Measurements from ENCODE around the gene CARNS1. TPM values are rescaled to one million over a fixed set of nuclear protein-coding genes. Genes with fewer than 3 reads are reported as not detected.
A peak's percentile ranks its signal among the peaks of the same experiment; 100 is the strongest.

CARNS1 gene
- total and polyA plus RNA-seq, 2 of the 13 experiments (the other 11 are each of a cell fraction or from before 2014, with no cell fraction given) = not detected

DNA sequence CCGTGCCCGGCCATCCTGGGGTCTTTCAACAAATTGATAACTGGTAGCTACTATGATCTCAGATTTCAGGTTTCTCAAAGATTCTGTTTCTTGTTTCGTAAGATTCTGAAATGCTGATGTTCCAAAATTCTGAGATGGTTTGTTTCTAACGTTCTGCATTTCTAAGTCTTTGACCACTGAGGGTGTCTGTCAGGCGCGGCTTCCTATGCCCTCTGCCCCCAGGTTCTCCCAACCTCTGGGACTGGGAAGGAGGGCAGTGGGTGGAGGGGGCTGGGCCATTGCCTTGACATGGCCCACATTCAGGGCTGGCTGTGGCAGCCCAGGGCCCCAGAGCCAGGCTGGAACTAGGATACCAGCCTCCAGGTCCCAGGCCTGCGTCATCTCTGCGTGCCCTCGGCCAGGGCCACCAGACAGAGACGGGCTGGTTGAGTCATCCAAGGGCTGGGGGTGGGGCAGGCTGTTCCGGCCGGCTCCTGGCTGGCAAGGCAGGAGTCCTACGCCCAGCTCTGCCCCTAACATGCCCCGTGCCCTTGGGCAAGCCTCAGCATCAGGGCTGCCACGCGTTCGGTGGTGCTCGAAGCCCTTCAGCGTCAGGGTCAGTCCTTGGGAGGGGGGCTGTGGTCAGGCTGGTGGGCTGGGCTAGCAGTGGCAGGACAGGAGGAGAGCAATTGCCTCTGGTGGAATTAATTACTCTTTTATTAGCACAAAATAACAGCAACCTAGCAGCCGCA lies 48.4 kb downstream of the CARNS1 start (continued):
- TF ChIP-seq ZNF18 (CRISPR knock-in tag; IDR thresholded peaks at IDR 0.05; ENCODE audit: insufficient replicate concordance) (peak; percentile 39), TRIM22 (IDR thresholded peaks at IDR 0.05) (no peak), MXD3 (CRISPR knock-in tag; IDR thresholded peaks at IDR 0.05) (peak; percentile 30; the same call in 1 of the 2 replicates), SIX4 (CRISPR knock-in tag; IDR thresholded peaks at IDR 0.05) (no peak), ZNF792 (CRISPR knock-in tag; IDR thresholded peaks at IDR 0.05) (no peak), ZNF180 (CRISPR knock-in tag; IDR thresholded peaks at IDR 0.05; ENCODE audit: borderline replicate concordance, low read depth) (no peak), ZNF446 (CRISPR knock-in tag; IDR thresholded peaks at IDR 0.05) (no peak), ETV6 (CRISPR knock-in tag; conservative IDR thresholded peaks at IDR 0.05) (no peak), CHD4 (IDR thresholded peaks at IDR 0.05; ENCODE audit: borderline replicate concordance, low read length) (no peak), PRDM15 (CRISPR knock-in tag; IDR thresholded peaks at IDR 0.05) (no peak), ZNF614 (CRISPR knock-in tag; IDR thresholded peaks at IDR 0.05; ENCODE audit: borderline replicate concordance) (no peak), DMAP1 (CRISPR knock-in tag; IDR thresholded peaks at IDR 0.05) (no peak), POLR2A (IDR thresholded peaks at IDR 0.05; ENCODE audit: insufficient read depth in 1 of 2, low read depth in 2 of 2, low read length in 2 of 2) (peak in 1 of 2 experiments; percentile 35; a peak in 1 of 4 replicates), FOSL2 (CRISPR knock-in tag; IDR thresholded peaks at IDR 0.05) (peak; percentile 97), KDM6A (CRISPR knock-in tag; IDR thresholded peaks at IDR 0.05; ENCODE audit: low read depth) (no peak)
- TF ChIP-seq, protein P1, sequence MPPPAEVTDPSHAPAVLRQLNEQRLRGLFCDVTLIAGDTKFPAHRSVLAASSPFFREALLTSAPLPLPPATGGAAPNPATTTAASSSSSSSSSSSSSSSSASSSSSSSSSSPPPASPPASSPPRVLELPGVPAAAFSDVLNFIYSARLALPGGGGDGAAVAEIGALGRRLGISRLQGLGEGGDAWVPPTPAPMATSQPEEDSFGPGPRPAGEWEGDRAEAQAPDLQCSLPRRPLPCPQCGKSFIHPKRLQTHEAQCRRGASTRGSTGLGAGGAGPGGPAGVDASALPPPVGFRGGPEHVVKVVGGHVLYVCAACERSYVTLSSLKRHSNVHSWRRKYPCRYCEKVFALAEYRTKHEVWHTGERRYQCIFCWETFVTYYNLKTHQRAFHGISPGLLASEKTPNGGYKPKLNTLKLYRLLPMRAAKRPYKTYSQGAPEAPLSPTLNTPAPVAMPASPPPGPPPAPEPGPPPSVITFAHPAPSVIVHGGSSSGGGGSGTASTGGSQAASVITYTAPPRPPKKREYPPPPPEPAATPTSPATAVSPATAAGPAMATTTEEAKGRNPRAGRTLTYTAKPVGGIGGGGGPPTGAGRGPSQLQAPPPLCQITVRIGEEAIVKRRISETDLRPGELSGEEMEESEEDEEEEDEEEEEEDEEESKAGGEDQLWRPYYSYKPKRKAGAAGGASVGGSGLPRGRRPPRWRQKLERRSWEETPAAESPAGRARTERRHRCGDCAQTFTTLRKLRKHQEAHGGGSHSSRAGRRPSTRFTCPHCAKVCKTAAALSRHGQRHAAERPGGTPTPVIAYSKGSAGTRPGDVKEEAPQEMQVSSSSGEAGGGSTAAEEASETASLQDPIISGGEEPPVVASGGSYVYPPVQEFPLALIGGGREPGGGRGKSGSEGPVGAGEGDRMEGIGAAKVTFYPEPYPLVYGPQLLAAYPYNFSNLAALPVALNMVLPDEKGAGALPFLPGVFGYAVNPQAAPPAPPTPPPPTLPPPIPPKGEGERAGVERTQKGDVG (CRISPR knock-in tag; IDR thresholded peaks at IDR 0.05; ENCODE audit: borderline replicate concordance) = peak; percentile 83
- TF ChIP-seq, protein P2, sequence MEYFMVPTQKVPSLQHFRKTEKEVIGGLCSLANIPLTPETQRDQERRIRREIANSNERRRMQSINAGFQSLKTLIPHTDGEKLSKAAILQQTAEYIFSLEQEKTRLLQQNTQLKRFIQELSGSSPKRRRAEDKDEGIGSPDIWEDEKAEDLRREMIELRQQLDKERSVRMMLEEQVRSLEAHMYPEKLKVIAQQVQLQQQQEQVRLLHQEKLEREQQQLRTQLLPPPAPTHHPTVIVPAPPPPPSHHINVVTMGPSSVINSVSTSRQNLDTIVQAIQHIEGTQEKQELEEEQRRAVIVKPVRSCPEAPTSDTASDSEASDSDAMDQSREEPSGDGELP (IDR thresholded peaks at IDR 0.05; ENCODE audit: borderline replicate concordance, low read depth) = peak; percentile 39; the same call in 1 of the 2 replicates
